Measurements from ENCODE around the gene POLD2. TPM values are rescaled to one million over a fixed set of nuclear protein-coding genes. Genes with fewer than 3 reads are reported as not detected.

POLD2 gene
- total and polyA plus RNA-seq, 2 of the 8 experiments (the other 6 are each of a cell fraction or from before 2014, with no cell fraction given) = 148 to 214 TPM

- no peak overlapping the region for H2BK20ac ChIP-seq (ENCODE audit: low read length)
- H3K79me1 ChIP-seq (ENCODE audit: low read depth, low read length) = no peaks in the 10 kb centered on the region
- no peaks in the 10 kb centered on the region for H3K23me2 ChIP-seq (ENCODE audit: low read depth, low read length)
- H3K79me2 ChIP-seq (ENCODE audit: control insufficient read depth in 1 of 2, insufficient read depth in 2 of 2, low read length in 2 of 2) = no peaks in the 10 kb centered on the region
- no peak overlapping the region for H3K4me3 ChIP-seq (ENCODE audit: extremely low read depth in 1 of 4, insufficient read depth in 2 of 4, low read depth in 3 of 4, low read length in 4 of 4)
- no peaks in the 10 kb centered on the region for H4K20me1 ChIP-seq (replicated peaks in 1 of 2; ENCODE audit: control insufficient read depth in 1 of 2, insufficient read depth in 2 of 2, low read length in 2 of 2)
- CTCF ChIA-PET (ENCODE audit: partially characterized antibody) = interaction anchor here (1.7 to 6.1 kb wide), 3 partner anchors 8 to 40 kb away, joined by 9 to 46 read pairs (median 14); no protein-coding TSS in a partner anchor
- H3K4me2 ChIP-seq (ENCODE audit: insufficient read depth in 1 of 2, low read depth in 2 of 2, low read length in 2 of 2) = no peak overlapping the region
- no peak overlapping the region for H3K27ac ChIP-seq (ENCODE audit: low read depth, low read length)
- H3K9ac ChIP-seq (replicated peaks in 1 of 4; ENCODE audit: extremely low read depth in 1 of 4, low read depth in 3 of 4, low read length in 3 of 4) = no peak overlapping the region
- no peak overlapping the region for H2AK5ac ChIP-seq (ENCODE audit: low read depth, low read length)
- H2BK15ac ChIP-seq (ENCODE audit: low read length) = no peak overlapping the region
- FAIRE-seq = no peak
- POLR2A ChIA-PET (ENCODE audit: partially characterized antibody) = interaction anchor here (0.6 kb wide), 1 partner anchor 8 kb away, joined by 4 read pairs; no protein-coding TSS in a partner anchor
- H2AFZ ChIP-seq (ENCODE audit: low read length) = no peak overlapping the region
- no peak overlapping the region for H3K4ac ChIP-seq (replicated peaks; ENCODE audit: insufficient read length, low read depth, low read length)
- WGBS, 2 experiments (ENCODE audit: extremely low coverage in 1 of 2, insufficient coverage in 1 of 2, insufficient read length in 1 of 2, insufficient replicate concordance in 2 of 2, low coverage in 1 of 2, low lambda C conversion rate in 2 of 2, missing lambda C conversion rate in 1 of 2) = 86% methylated on average over 8 of the region's 8 CpGs; no CpG with 5 or more reads in 1 of the 2 experiments
- H3K18ac ChIP-seq (ENCODE audit: extremely low read depth, low read length) = no peak overlapping the region
- no peak overlapping the region for H3K14ac ChIP-seq (ENCODE audit: insufficient read length)
- no peak overlapping the region for H3K56ac ChIP-seq (replicated peaks; ENCODE audit: insufficient read length, low read depth, low read length)
- no peak overlapping the region for H4K5ac ChIP-seq (ENCODE audit: insufficient read length, low read depth, low read length)
- no peaks in the 10 kb centered on the region for H3K36me3 ChIP-seq (ENCODE audit: control insufficient read depth in 2 of 4, insufficient read depth in 4 of 4, low read length in 3 of 4)
- no peak overlapping the region for H2BK12ac ChIP-seq (ENCODE audit: low read depth, low read length)
- H2BK5ac ChIP-seq (ENCODE audit: low read depth, low read length) = no peak overlapping the region
- H3K23ac ChIP-seq (ENCODE audit: insufficient read length) = no peak overlapping the region
- no peak overlapping the region for H4K91ac ChIP-seq (replicated peaks; ENCODE audit: insufficient read length, low read length)
- H3K4me1 ChIP-seq (replicated peaks in 1 of 4; ENCODE audit: control insufficient read depth in 3 of 4, insufficient read depth in 4 of 4, low read length in 3 of 4) = no peaks in the 10 kb centered on the region
- no peak for DNase-seq (ENCODE audit: low read depth in 1 of 2, low spot score in 2 of 2)
- H4K8ac ChIP-seq (ENCODE audit: extremely low read depth, insufficient read depth, low read length) = no peak overlapping the region
- H3K27me3 ChIP-seq (replicated peaks in 1 of 4; ENCODE audit: control insufficient read depth in 3 of 4, extremely low read depth in 1 of 4, insufficient read depth in 3 of 4, low read length in 3 of 4) = no peaks in the 10 kb centered on the region; a peak in 1 of 7 replicates
- no peak overlapping the region for H2BK120ac ChIP-seq (replicated peaks; ENCODE audit: low read depth, low read length)
- H3K9me3 ChIP-seq (ENCODE audit: insufficient read depth in 2 of 2, low read depth in 1 of 2, low read length in 1 of 2) = no peaks in the 10 kb centered on the region
- TF ChIP-seq EP300 (IDR thresholded peaks at IDR 0.05; ENCODE audit: borderline replicate concordance in 1 of 2, low read depth in 2 of 2, low read length in 2 of 2) (no peak), CHD2 (IDR thresholded peaks at IDR 0.05; ENCODE audit: low read length) (no peak), BACH1 (IDR thresholded peaks at IDR 0.05; ENCODE audit: low read length) (no peak), RXRA (IDR thresholded peaks at IDR 0.05; ENCODE audit: insufficient read depth, low read depth, low read length) (no peak), SIRT6 (IDR thresholded peaks at IDR 0.05; ENCODE audit: low read length) (no peak), SP4 (IDR thresholded peaks at IDR 0.05; ENCODE audit: low read length) (no peak), POLR2A (IDR thresholded peaks at IDR 0.05; ENCODE audit: control extremely low read depth in 1 of 2, low read depth in 2 of 2, low read length in 2 of 2) (no peak), ZNF274 (IDR thresholded peaks at IDR 0.05; ENCODE audit: borderline replicate concordance, extremely low read depth, low read length) (no peak), KDM1A (IDR thresholded peaks at IDR 0.05; ENCODE audit: borderline replicate concordance, low read length) (no peak), POU5F1 (IDR thresholded peaks at IDR 0.05; ENCODE audit: low read depth, low read length) (no peak), HDAC6 (IDR thresholded peaks at IDR 0.05; ENCODE audit: low read depth, low read length) (no peak), ATF3 (IDR thresholded peaks at IDR 0.05; ENCODE audit: insufficient read depth, low read depth, low read length) (no peak)
Observed at GRCh38 chr7:44155191-44156185, 32.1 kb upstream of the POLD2 start.

All from H1 (cell line).